WTC11 (cell line): Measurements from ENCODE around the gene RNF39. TPM values are rescaled to one million over a fixed set of nuclear protein-coding genes. Genes with fewer than 3 reads are reported as not detected.

Experiments
- ATAC-seq: fragments of 200-7000 bp; cut with Tn5 transposase; 2 replicates; pipeline ENCODE4 v1.10.0; 2021; ENCODE audit warnings: mild to moderate bottlenecking, moderate library complexity
- CTCF ChIA-PET: fragments of 300-600 bp; sonication (Branson Sonifier 250); formaldehyde crosslinking; loops from one replicate; lab custom pipeline; 2021; ENCODE audit warnings: antibody characterized with exemption; lab: Charles Lee
- POLR2A ChIA-PET: fragments of 350-600 bp; sonication (Branson Sonifier 250); formaldehyde crosslinking; loops from one replicate; lab custom pipeline; 2021; ENCODE audit warnings: antibody characterized with exemption; lab: Charles Lee
- DNase-seq: peaks from one replicate; pipeline ENCODE4 v3.0.0; 2021; ENCODE audit warnings: low spot score
- H3K27ac Mint-ChIP-seq: 2 replicates; pipeline ENCODE4 v1.8.0; 2021; ENCODE audit warnings: mixed read lengths
- H3K27me3 Mint-ChIP-seq: 2 replicates; pipeline ENCODE4 v1.8.0; 2021; ENCODE audit warnings: low read depth, mild to moderate bottlenecking, moderate library complexity, mixed read lengths
- H3K36me3 Mint-ChIP-seq: 2 replicates; pipeline ENCODE4 v1.8.0; 2021; ENCODE audit warnings: mixed read lengths
- H3K4me1 Mint-ChIP-seq: 2 replicates; pipeline ENCODE4 v1.8.0; 2022; ENCODE audit warnings: mixed read lengths
- H3K4me3 Mint-ChIP-seq: 2 replicates; pipeline ENCODE4 v1.8.0; 2021; ENCODE audit warnings: mild to moderate bottlenecking, moderate library complexity, mixed read lengths
- H3K9me3 Mint-ChIP-seq: 2 replicates; pipeline ENCODE4 v1.8.0; 2021; ENCODE audit warnings: mixed read lengths
- ESRRA ChIP-seq: sonication (generic); formaldehyde crosslinking; IDR thresholded peaks from 2 replicates; pipeline ENCODE4 v1.8.1; 2022; ENCODE audit warnings: mild to moderate bottlenecking, missing genetic modification reagents, borderline replicate concordance
- ETV6 ChIP-seq: sonication (generic); formaldehyde crosslinking; IDR thresholded peaks from 2 replicates; pipeline ENCODE4 v1.8.1; 2022; ENCODE audit warnings: mild to moderate bottlenecking, missing genetic modification reagents
- GABPB1 ChIP-seq: sonication (generic); formaldehyde crosslinking; IDR thresholded peaks from 2 replicates; pipeline ENCODE4 v1.8.1; 2023; ENCODE audit warnings: mild to moderate bottlenecking, missing genetic modification reagents
- SMAD4 ChIP-seq: sonication (generic); formaldehyde crosslinking; IDR thresholded peaks from 2 replicates; pipeline ENCODE4 v1.8.0; 2022; ENCODE audit warnings: mild to moderate bottlenecking, missing genetic modification reagents
- TCF7 ChIP-seq: sonication (generic); formaldehyde crosslinking; IDR thresholded peaks from 2 replicates; pipeline ENCODE4 v1.8.0; 2022; ENCODE audit warnings: mild to moderate bottlenecking, low read depth, missing genetic modification reagents, moderate library complexity
- TP53 ChIP-seq: sonication (generic); formaldehyde crosslinking; IDR thresholded peaks from 2 replicates; pipeline ENCODE4 v1.8.1; 2023; ENCODE audit warnings: mild to moderate bottlenecking, missing genetic modification reagents
- ZNF121 ChIP-seq: sonication (generic); formaldehyde crosslinking; IDR thresholded peaks from 2 replicates; pipeline ENCODE4 v1.8.0; 2023; ENCODE audit warnings: missing genetic modification reagents
- ZNF423 ChIP-seq: fragments of 250-450 bp; sonication (Bioruptor Pico); IDR thresholded peaks from 2 replicates; pipeline ENCODE4 v2.1.2; 2022; ENCODE audit warnings: mild to moderate bottlenecking, moderate library complexity
- total RNA-seq: library from RNA; stranded (reverse); gene quantifications from 3 replicates; pipeline ENCODE4 v1.2.3, GENCODE V29; 2021
- TF ChIP-seq, protein P1 (sequence below): sonication (generic); formaldehyde crosslinking; IDR thresholded peaks from 2 replicates; pipeline ENCODE4 v1.8.1; 2023; ENCODE audit warnings: mild to moderate bottlenecking, missing genetic modification reagents
- TF ChIP-seq, protein P2 (sequence below): sonication (generic); formaldehyde crosslinking; IDR thresholded peaks from 2 replicates; pipeline ENCODE4 v1.8.0; 2022; ENCODE audit warnings: mild to moderate bottlenecking, missing genetic modification reagents
- TF ChIP-seq, protein P3 (sequence below): sonication (generic); formaldehyde crosslinking; IDR thresholded peaks from 2 replicates; pipeline ENCODE4 v1.8.1; 2023; ENCODE audit warnings: mild to moderate bottlenecking, missing genetic modification reagents, borderline replicate concordance
- TF ChIP-seq, protein P4 (sequence below): fragments of 250-450 bp; sonication (Bioruptor Pico); IDR thresholded peaks from 2 replicates; pipeline ENCODE4 v1.9.0; 2021; ENCODE audit warnings: mild to moderate bottlenecking
- TF ChIP-seq, protein P5 (sequence below): fragments of 250-450 bp; sonication (Bioruptor Pico); IDR thresholded peaks from 2 replicates; pipeline ENCODE4 v1.8.0; 2021; ENCODE audit warnings: mild to moderate bottlenecking
- TF ChIP-seq, protein P6 (sequence below): fragments of 200-600 bp; IDR thresholded peaks from 2 replicates; pipeline ENCODE4 v1.8.0; 2022; ENCODE audit warnings: antibody characterized with exemption
- TF ChIP-seq, protein P7 (sequence below): sonication (generic); formaldehyde crosslinking; IDR thresholded peaks from 2 replicates; pipeline ENCODE4 v1.8.1; 2023; ENCODE audit warnings: mild to moderate bottlenecking, missing genetic modification reagents, moderate library complexity

RNF39 gene
- total RNA-seq, 1 experiment from 2014 or later = 5.1 TPM

DNA sequence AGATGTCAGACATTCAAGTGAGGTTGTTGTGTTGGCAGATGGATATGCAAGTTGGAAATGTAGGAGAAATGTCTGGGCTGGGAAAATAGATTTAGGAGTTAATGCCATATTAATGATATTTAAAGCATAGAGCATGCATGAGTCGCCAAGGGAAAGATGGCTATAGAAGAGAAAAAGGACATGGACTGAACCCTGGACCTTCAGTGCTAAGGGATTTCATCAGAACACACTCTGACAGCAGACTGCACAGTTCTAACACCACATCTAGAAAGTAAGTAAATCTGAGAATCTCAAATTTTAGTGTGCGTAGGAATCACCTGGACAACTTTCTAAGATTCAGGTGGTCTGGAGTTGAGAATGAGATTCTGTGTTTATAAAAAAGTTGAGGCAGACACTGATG lies 31.8 kb downstream of the RNF39 start:
- no peak overlapping the region for H3K4me3 Mint-ChIP-seq
- POLR2A ChIA-PET = no interaction called here
- CTCF ChIA-PET = no interaction called here
- ATAC-seq = no peak
- no peaks in the 10 kb centered on the region for H3K27me3 Mint-ChIP-seq
- TF ChIP-seq, protein P1, sequence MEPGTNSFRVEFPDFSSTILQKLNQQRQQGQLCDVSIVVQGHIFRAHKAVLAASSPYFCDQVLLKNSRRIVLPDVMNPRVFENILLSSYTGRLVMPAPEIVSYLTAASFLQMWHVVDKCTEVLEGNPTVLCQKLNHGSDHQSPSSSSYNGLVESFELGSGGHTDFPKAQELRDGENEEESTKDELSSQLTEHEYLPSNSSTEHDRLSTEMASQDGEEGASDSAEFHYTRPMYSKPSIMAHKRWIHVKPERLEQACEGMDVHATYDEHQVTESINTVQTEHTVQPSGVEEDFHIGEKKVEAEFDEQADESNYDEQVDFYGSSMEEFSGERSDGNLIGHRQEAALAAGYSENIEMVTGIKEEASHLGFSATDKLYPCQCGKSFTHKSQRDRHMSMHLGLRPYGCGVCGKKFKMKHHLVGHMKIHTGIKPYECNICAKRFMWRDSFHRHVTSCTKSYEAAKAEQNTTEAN (CRISPR knock-in tag) = no peak
- TF ChIP-seq GABPB1 = 0 out of 2 replicates have a peak, but pooled peaks have one; percentile 30
- TF ChIP-seq, all 79 proteins: peak for 1
- Mint-ChIP-seq H3K27ac (no peak overlapping the region), H3K36me3 (no peaks in the 10 kb centered on the region), H3K4me1 (no peaks in the 10 kb centered on the region), H3K9me3 (no peaks in the 10 kb centered on the region)
- DNase-seq = no peak

DNA sequence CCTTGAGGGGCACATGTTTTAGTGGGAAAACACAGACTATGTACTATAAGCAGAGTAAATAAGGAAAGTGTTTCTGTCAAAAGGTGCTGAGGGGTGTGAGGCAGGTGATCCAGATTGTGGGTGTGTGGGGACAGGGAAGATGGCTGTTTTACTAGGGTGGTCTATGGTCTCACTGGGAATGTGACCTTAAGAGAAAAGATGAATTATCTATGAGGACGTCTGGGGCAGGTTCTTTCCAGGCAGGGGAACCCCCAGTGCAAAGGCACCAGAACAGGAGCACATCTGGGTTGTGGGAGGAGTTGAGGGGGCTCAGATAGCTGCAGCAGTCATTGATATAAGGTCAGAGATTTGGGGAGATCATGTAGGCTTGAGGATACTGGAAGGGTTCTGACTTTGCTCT lies 32.7 kb downstream of the RNF39 start:
- POLR2A ChIA-PET = no interaction called here

More for the DNA sequence above, 32.7 kb downstream of the RNF39 start:
- Mint-ChIP-seq H3K27ac (no peak overlapping the region; the same call in 1 of the 2 replicates), H3K27me3 (no peaks in the 10 kb centered on the region), H3K4me1 (no peaks in the 10 kb centered on the region), H3K9me3 (no peaks in the 10 kb centered on the region), H3K4me3 (no peak overlapping the region), H3K36me3 (no peaks in the 10 kb centered on the region)
- CTCF ChIA-PET = interaction anchor here (1.0 to 1.5 kb wide), 3 partner anchors 60 to 389 kb away, joined by 3 read pairs; no protein-coding TSS in a partner anchor
- ATAC-seq (no peak), DNase-seq (no peak)
- TF ChIP-seq, protein P2, sequence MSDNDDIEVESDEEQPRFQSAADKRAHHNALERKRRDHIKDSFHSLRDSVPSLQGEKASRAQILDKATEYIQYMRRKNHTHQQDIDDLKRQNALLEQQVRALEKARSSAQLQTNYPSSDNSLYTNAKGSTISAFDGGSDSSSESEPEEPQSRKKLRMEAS = no peak
- TF ChIP-seq, protein P3, sequence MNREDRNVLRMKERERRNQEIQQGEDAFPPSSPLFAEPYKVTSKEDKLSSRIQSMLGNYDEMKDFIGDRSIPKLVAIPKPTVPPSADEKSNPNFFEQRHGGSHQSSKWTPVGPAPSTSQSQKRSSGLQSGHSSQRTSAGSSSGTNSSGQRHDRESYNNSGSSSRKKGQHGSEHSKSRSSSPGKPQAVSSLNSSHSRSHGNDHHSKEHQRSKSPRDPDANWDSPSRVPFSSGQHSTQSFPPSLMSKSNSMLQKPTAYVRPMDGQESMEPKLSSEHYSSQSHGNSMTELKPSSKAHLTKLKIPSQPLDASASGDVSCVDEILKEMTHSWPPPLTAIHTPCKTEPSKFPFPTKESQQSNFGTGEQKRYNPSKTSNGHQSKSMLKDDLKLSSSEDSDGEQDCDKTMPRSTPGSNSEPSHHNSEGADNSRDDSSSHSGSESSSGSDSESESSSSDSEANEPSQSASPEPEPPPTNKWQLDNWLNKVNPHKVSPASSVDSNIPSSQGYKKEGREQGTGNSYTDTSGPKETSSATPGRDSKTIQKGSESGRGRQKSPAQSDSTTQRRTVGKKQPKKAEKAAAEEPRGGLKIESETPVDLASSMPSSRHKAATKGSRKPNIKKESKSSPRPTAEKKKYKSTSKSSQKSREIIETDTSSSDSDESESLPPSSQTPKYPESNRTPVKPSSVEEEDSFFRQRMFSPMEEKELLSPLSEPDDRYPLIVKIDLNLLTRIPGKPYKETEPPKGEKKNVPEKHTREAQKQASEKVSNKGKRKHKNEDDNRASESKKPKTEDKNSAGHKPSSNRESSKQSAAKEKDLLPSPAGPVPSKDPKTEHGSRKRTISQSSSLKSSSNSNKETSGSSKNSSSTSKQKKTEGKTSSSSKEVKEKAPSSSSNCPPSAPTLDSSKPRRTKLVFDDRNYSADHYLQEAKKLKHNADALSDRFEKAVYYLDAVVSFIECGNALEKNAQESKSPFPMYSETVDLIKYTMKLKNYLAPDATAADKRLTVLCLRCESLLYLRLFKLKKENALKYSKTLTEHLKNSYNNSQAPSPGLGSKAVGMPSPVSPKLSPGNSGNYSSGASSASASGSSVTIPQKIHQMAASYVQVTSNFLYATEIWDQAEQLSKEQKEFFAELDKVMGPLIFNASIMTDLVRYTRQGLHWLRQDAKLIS (CRISPR knock-in tag) = no peak
- TF ChIP-seq ZNF121 (CRISPR knock-in tag) (no peak), TP53 (no peak), ETV6 (CRISPR knock-in tag) (no peak), ZNF423 (CRISPR knock-in tag) (no peak), GABPB1 (no peak), TCF7 (CRISPR knock-in tag) (no peak), ESRRA (CRISPR knock-in tag) (no peak), SMAD4 (CRISPR knock-in tag) (no peak)
- TF ChIP-seq, protein P4, sequence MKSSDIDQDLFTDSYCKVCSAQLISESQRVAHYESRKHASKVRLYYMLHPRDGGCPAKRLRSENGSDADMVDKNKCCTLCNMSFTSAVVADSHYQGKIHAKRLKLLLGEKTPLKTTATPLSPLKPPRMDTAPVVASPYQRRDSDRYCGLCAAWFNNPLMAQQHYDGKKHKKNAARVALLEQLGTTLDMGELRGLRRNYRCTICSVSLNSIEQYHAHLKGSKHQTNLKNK (CRISPR knock-in tag) = no peak
- TF ChIP-seq, protein P5, sequence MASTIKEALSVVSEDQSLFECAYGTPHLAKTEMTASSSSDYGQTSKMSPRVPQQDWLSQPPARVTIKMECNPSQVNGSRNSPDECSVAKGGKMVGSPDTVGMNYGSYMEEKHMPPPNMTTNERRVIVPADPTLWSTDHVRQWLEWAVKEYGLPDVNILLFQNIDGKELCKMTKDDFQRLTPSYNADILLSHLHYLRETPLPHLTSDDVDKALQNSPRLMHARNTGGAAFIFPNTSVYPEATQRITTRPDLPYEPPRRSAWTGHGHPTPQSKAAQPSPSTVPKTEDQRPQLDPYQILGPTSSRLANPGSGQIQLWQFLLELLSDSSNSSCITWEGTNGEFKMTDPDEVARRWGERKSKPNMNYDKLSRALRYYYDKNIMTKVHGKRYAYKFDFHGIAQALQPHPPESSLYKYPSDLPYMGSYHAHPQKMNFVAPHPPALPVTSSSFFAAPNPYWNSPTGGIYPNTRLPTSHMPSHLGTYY (CRISPR knock-in tag) = no peak
- TF ChIP-seq, protein P6, sequence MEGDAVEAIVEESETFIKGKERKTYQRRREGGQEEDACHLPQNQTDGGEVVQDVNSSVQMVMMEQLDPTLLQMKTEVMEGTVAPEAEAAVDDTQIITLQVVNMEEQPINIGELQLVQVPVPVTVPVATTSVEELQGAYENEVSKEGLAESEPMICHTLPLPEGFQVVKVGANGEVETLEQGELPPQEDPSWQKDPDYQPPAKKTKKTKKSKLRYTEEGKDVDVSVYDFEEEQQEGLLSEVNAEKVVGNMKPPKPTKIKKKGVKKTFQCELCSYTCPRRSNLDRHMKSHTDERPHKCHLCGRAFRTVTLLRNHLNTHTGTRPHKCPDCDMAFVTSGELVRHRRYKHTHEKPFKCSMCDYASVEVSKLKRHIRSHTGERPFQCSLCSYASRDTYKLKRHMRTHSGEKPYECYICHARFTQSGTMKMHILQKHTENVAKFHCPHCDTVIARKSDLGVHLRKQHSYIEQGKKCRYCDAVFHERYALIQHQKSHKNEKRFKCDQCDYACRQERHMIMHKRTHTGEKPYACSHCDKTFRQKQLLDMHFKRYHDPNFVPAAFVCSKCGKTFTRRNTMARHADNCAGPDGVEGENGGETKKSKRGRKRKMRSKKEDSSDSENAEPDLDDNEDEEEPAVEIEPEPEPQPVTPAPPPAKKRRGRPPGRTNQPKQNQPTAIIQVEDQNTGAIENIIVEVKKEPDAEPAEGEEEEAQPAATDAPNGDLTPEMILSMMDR = no peak
- TF ChIP-seq, protein P7, sequence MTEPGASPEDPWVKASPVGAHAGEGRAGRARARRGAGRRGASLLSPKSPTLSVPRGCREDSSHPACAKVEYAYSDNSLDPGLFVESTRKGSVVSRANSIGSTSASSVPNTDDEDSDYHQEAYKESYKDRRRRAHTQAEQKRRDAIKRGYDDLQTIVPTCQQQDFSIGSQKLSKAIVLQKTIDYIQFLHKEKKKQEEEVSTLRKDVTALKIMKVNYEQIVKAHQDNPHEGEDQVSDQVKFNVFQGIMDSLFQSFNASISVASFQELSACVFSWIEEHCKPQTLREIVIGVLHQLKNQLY = no peak
